Activated naive CD4-positive, alpha-beta T cell treated with anti-CD3 and anti-CD28 coated beads, Interleukin-2, amount 50 U/mL, for 24 hours (primary cell): ENCODE data around the gene GPR55.

Experiments
- H3K27ac Mint-ChIP-seq: one replicate; pipeline ENCODE4 v1.8.0; 2021; ENCODE audit warnings: mild to moderate bottlenecking, mixed read lengths
- H3K27me3 Mint-ChIP-seq: one replicate; pipeline ENCODE4 v1.8.0; 2021; ENCODE audit warnings: mixed read lengths
- H3K36me3 Mint-ChIP-seq: one replicate; pipeline ENCODE4 v1.8.0; 2021; ENCODE audit warnings: mixed read lengths
- H3K4me1 Mint-ChIP-seq: one replicate; pipeline ENCODE4 v1.8.0; 2021; ENCODE audit warnings: mixed read lengths
- H3K4me3 Mint-ChIP-seq: one replicate; pipeline ENCODE4 v1.8.0; 2021; ENCODE audit warnings: mild to moderate bottlenecking, mixed read lengths
- H3K9me3 Mint-ChIP-seq: one replicate; pipeline ENCODE4 v1.8.0; 2021; ENCODE audit warnings: mixed read lengths

GPR55 gene

DNA sequence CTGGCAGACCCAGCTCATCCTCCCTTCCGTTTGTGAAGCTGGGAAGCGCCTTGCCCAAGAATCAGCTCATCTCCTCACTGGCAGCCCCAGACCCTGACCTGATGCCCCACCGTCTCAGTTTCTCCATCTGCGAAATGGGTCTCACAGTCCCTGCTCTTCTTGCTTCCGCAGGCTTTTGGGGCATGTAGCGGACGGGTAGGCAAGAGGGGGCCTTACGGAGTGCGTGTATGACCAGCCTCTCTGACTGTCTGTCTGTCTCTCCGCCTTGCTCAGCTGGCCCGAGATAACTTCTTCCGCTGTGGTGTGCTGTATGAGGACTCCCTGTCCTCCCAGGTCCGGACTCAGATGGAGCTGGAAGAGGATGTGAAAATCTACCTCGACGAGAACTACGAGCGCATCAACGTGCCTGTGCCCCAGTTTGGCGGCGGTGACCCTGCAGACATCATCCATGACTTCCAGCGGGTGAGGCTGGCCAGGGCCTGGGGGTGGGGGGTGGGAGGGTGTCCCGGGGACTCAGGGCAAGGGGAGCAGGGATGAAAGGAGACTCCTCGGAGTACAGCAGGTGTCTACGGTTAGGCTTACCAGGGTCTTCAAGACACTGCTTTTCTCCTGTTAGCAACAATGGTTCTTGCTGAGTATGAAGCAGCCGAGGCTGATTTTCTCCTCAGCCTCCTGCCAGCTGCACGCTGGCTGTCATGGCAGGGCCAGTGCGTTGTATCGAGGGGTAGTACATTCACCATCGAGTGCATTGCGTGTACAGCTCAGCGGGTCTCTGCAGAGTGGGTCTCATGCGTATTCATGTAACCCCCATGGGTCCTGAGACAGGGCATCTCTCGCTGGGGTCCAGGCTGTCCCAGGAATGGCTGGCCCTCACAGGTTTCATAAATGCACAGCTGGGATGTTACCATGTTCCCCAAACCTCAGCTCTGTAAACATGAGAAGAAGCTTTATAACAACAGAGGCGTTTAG is 49.4 kb downstream of the GPR55 start:
- no peak overlapping the region for H3K27ac Mint-ChIP-seq
- peaks cover 22% of the 10 kb centered on the region for H3K4me1 Mint-ChIP-seq
- no peaks in the 10 kb centered on the region for H3K27me3 Mint-ChIP-seq
- H3K4me3 Mint-ChIP-seq, result no peak overlapping the region
- peaks cover 3% of the 10 kb centered on the region for H3K36me3 Mint-ChIP-seq
- H3K9me3 Mint-ChIP-seq, result no peaks in the 10 kb centered on the region

DNA sequence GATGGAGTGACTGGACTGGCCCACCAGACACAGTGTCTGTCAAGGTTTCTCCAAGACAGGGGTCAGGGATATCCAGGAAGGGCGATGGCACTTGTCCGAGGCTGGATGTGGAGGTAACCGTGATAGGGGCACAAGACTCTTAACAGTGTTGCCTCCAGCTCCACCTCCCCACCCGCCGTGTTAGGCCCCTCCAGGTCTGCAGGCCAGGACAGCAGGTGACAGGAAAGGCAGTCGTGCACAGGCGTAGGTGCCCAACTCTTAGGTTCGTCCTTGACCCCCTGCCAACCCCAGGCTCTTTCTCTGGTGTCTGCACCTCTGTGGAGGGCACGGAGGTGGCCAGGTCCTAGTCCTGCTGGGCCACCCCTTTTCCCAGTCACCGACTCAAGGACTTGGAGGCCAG is 50.2 kb downstream of the GPR55 start:
- no peak overlapping the region for H3K27ac Mint-ChIP-seq
- H3K9me3 Mint-ChIP-seq, result no peaks in the 10 kb centered on the region
- H3K36me3 Mint-ChIP-seq, result peaks cover 3% of the 10 kb centered on the region
- H3K4me3 Mint-ChIP-seq, result no peak overlapping the region
- H3K27me3 Mint-ChIP-seq, result no peaks in the 10 kb centered on the region
- peaks cover 28% of the 10 kb centered on the region for H3K4me1 Mint-ChIP-seq

DNA sequence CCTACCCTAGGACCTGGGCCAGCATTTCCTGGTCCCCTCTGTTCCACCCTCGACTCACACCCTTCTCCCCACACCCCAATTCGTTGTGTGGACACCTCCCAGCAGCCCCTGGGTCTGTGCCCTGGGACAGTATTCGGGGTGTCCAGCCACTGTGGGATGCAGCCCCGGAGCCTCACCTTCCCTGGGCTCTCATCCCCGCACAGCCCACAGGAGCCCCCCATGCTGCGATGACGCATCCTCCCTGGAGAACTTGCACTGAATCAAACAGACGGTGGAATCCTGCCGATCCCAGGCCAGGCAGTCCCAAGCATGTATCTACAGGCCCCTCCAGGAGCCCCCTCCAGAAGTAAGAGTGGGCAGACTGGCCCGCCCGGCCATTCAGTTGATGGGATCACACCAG is 50.6 kb downstream of the GPR55 start:
- Mint-ChIP-seq H3K36me3 (peaks cover 3% of the 10 kb centered on the region), H3K4me1 (peaks cover 28% of the 10 kb centered on the region), H3K27ac (peak overlapping the region; percentile 41), H3K4me3 (no peak overlapping the region), H3K9me3 (no peaks in the 10 kb centered on the region), H3K27me3 (no peaks in the 10 kb centered on the region)

DNA sequence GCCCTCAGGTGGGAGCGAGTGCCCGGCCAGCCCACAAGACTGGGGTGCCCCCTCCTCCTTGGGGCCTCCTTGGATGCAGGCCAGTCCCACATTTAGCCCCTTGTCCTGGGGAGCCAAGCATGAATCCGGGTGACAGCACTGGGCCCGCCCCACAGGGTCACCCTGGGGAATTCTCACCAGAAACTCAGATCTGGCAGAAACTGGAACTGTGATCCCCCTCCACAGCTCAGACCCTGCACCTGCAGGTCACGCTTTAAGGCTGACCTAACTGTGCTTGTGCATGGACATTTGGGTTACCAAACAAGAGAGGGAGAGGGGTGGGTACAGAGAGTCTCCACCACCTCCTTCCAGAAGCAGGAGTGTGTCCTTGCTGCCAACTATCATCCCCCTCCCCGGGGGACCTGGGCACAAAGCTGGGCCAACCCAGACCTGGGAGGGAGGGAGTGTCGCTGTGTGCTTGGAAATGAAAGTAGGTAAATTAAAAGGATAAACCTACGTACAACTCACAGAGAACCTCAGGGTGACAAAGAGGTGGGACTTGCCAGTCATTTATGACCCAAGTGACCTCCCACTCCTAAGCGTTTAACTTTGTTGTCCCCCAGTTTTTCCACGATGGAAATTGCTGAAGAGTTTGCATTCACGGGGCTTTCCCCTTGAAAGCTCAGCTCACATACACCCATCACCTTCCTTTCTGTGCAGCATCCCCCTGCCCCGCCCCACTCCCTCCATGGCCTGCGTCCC is 51.2 kb downstream of the GPR55 start:
- Mint-ChIP-seq H3K9me3 (no peaks in the 10 kb centered on the region), H3K4me1 (peaks cover 30% of the 10 kb centered on the region), H3K27me3 (no peaks in the 10 kb centered on the region), H3K27ac (peak overlapping the region; percentile 41), H3K4me3 (no peak overlapping the region), H3K36me3 (no peaks in the 10 kb centered on the region)

DNA sequence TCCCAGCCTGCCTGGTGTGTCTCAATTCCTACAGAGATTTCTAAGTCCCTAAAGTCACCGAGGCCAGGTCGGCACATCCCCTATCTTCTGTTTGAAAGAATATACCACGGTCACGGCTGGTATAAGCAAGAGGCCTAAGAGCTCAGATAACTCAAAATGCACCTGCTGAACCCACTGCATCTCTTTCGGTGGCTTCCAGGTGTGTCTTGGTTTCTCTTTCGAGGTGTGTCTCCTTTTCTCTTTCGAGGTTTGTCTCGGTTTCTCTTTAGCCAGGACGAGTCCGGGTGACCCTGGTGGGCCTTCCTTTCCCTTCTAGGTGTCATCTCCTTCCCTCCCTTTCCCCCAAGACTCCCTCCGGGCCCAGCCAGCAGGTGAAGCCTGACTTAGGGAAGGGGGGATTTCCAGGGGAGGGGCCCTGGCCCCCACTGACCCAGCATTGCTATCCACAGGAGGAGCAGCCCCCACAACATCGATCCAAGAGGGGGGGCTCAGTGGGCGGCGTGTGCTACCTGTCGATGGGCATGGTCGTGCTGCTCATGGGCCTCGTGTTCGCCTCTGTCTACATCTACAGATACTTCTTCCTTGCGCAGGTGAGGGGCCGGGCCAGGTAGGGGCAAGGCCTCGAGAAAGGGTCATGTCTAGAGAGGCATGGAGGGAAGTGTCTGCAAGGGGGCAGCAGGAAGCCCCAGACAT is 51.9 kb downstream of the GPR55 start:
- H3K9me3 Mint-ChIP-seq, result no peaks in the 10 kb centered on the region
- no peaks in the 10 kb centered on the region for H3K36me3 Mint-ChIP-seq
- H3K4me3 Mint-ChIP-seq, result no peak overlapping the region
- H3K4me1 Mint-ChIP-seq, result peaks cover 31% of the 10 kb centered on the region
- no peak overlapping the region for H3K27ac Mint-ChIP-seq
- H3K27me3 Mint-ChIP-seq, result no peaks in the 10 kb centered on the region

DNA sequence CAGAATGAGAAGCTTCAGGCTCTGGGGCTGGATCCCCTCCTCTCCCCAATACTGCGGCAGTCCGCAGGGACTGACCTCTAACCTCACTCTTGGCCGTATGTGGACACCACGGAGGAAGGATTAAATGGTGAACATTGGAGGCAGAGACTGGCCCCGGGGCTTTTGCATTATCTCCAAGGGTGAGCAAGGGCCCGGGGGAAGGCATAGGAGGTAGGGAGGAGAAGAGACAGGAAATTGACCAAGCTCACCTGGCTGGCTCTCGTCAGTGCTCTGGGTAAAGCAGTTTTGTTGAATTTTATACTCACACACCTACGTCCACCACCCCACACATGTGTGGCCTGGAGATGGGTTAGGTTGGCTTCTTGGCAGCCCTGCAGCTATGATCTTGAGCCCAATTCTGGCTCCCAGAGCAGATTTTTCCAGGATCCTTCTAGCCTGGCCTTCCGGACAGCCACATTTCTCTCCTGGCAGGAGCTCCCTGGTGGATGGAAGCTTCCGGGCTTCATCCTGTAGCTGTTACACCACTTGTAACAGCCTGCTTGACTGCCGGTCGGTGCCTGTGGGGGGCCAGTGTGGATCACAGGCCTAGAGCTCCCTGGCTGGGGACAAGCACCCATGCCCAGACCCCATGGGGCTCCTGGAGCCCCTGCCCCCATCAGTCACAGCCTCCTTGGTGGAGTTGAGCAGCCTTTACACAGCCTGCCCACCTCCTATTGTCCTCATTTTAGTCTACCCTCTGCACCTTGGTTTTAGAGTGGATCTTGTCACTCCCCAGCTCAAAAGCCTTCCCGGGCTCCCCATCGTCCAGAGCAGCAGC is 52.7 kb downstream of the GPR55 start:
- Mint-ChIP-seq H3K27me3 (no peaks in the 10 kb centered on the region), H3K9me3 (no peaks in the 10 kb centered on the region), H3K4me3 (no peak overlapping the region), H3K36me3 (no peaks in the 10 kb centered on the region), H3K4me1 (peaks cover 24% of the 10 kb centered on the region), H3K27ac (peak overlapping the region; percentile 41)

DNA sequence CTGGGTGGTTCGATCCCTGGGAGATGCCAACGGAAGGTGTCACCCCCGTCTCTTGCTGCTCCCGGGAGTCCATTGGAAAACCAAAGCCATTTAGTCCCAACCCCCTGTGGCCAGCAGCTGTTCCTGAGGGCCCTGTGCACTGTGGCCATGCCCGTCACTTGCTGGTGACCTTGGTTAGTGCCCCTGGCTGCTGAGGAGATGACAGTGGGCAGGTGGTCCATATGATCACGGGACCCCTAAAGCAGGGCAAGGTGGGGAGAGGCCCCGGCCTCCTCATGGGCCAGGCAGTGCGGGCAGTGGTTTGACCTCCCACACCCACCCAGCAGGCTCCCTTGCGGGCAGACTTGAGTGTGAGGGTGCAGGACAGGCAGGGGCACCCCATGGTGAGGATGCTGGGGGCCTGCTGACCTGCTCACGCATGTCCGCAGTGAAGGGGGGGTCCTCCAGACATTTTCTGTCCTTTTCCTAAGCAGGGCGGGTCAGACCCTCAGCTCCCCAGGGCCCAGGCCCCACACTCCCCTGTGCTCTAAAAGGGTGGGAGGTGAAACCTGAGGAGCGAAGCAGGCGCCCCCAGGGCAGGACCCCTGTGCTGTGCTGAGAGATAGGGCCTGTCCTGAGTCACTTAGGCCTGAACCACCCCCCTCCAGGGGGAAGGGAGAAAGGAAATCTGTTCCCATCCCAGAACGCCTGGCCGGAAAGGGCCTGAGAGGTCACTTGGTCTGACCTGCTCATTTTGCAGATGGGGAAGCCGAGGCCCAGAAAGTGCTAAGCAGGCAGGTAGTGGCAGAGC is 53.5 kb downstream of the GPR55 start:
- Mint-ChIP-seq H3K27me3 (no peaks in the 10 kb centered on the region), H3K4me1 (peaks cover 31% of the 10 kb centered on the region), H3K9me3 (no peaks in the 10 kb centered on the region), H3K4me3 (no peak overlapping the region), H3K36me3 (no peaks in the 10 kb centered on the region), H3K27ac (no peak overlapping the region)

DNA sequence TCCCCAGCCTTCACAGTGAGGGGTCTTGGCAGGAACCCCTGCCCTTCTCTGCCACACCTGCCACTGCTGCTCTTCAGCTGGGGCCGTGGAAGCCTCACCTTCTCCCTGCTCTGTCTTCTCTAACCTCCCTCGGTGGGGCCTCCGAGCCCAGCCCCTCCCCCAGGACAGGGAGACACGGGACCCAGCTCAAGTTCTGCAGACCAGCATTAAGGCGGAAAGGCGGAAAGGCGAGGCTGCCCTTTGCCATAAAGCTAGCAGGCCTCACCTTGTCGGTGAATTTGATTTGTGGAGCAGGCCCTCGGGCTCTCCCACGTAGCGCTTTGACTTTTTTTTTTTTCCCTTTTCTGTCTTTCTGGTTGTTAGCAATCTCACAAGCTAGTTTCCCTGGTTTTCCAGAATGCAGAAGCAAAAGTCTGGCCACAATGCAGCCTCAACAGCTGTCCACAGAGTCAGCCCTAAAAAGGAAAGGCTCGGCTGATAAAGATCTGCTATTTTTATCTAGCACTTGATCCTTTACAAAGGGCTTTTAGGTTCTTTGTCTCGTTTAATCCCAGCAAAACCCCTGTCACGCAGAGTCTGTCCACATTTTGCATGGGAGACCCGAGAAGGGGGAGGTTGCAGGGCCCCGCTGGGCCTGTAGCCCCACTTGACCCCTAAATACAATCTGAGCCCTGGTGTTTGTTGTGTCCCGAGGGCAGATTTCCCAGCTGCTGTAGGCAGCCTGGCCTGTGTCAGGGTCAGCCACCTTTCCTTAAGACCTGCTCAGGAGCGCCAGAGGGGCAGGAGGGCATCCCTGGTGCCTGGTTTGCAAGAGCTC is 54.3 kb downstream of the GPR55 start:
- Mint-ChIP-seq H3K9me3 (no peaks in the 10 kb centered on the region), H3K36me3 (no peaks in the 10 kb centered on the region), H3K27ac (no peak overlapping the region), H3K4me3 (no peak overlapping the region), H3K27me3 (no peaks in the 10 kb centered on the region), H3K4me1 (peaks cover 39% of the 10 kb centered on the region)

DNA sequence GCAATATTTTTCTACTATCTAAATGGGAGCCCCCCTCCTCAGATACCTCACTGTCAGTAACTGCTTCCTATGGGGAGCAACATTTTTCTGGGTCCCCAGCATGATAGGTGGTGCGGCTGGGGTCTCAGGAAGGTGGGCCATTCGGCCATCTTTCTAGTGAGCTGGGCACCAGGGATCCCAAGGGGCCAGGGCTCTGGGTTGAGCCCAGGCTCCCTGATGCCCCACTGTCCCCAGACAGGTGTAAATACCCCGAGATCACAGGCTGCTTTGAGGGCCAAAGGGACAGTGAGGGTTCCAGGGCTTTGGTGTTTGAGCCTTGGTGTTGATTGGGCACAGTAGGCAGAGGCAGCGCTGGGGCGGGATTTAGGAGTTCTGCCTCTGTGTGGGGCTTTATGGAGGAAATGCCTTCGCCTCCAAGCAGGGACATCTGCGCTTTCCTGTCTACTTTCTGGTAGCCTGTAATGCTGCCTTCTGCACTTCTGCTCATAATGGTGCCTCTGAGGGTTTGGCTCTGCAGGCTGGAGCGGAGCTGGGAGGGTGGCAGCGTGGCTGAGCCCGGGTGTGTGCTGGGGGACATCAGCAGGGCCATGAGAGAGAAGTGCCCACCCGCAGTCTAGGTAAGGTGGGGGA is 55.0 kb downstream of the GPR55 start:
- Mint-ChIP-seq H3K4me3 (no peak overlapping the region), H3K9me3 (no peaks in the 10 kb centered on the region), H3K4me1 (peaks cover 39% of the 10 kb centered on the region), H3K27me3 (no peaks in the 10 kb centered on the region), H3K27ac (no peak overlapping the region), H3K36me3 (no peaks in the 10 kb centered on the region)

DNA sequence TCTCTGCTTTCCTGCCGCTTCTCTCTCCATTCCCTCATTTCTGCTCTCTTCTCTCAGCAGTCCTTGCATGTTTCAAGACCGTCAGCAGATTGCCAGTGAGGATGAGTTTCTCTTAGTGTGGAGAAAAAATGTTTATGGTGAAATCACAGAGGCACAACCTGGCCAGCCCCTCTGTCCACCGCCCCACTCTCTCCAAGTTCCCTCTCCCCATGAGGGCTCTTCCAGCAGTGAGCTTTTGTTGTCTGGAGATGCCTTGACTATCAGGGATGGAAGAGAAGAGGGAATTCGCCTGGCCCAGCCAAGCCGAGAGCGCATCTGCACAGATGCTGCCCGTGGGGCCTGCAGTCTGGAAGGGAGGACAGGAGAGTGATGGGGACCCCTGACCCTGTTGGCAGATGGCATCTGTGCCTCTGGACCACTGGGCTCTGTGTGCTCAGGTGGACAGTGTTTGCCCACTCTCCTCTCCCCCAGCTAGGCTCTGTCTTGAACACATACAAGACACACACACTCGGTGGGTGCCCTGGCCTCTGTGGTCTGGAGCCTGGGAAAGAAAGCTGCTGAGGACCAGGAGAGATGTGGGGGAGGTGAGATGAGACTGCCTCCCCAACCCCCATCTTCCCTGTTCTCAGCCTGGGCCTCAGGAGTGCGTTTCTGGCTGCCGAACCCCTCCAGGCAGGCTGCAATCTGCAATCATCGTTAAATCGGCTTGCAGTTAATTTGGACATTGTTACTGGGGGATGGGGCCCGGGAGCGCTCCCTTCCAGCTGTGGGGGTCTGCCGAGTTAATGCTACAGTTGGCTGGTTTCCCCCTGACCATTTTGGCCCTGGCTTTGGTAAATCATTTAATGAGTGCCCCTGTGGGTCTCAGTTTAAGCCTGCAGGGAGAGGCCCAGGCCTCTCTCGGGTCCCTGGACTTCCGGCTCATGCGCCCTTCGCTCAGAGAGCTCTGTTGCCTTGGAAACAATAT is 55.8 kb downstream of the GPR55 start:
- Mint-ChIP-seq H3K4me1 (peaks cover 40% of the 10 kb centered on the region), H3K27me3 (no peaks in the 10 kb centered on the region), H3K36me3 (no peaks in the 10 kb centered on the region), H3K27ac (no peak overlapping the region), H3K9me3 (no peaks in the 10 kb centered on the region), H3K4me3 (no peak overlapping the region)

DNA sequence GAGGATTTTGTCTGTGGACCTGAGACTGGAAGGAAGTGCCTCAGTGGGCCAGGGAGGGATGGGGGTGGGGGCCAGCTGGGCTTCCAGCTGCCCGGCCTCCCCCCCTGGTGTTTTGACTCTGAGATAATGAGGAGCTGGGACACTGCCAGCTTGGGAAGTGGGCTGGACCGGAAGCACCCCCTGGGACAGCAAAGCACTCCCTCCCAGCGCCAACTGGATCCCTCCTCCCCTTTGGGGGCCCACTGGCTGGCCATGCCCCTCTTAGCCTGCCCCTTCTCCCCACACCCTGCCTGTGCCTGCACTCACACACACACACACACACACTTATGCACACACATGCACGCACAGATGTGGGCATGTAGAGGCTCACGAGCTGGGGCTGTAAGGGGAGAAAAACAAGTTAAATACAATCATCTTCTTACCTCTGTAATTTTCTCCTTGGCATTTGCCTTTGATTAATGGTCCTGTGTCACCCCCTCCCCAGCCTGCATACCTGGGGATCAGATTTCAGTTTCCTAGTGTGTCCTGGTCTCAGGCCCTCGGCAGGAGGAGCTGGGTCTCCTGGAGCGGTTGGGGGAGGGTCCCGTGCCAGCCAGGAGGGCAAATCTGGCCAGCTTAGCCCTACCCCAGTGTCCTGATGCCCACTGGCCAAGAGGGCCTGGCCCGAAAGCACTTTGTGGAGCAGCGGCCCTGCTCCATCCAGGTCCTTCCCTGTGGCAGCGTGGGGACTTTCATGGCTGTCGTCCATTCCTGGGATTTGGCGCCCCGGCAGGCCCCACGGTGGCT is 56.7 kb downstream of the GPR55 start:
- Mint-ChIP-seq H3K27ac (no peak overlapping the region), H3K27me3 (no peaks in the 10 kb centered on the region), H3K36me3 (no peaks in the 10 kb centered on the region), H3K9me3 (no peaks in the 10 kb centered on the region), H3K4me1 (peaks cover 45% of the 10 kb centered on the region), H3K4me3 (no peak overlapping the region)
